IMR-90 (cell line): ENCODE measurements around the gene SMIM44. TPM values are rescaled to one million over a fixed set of nuclear protein-coding genes. Genes with fewer than 3 reads are reported as not detected.

Source experiments
- ATAC-seq: fragments of 200-7000 bp; cut with Tn5 transposase; 2 replicates; pipeline ENCODE4 v1.9.1; 2020; ENCODE audit warnings: low read depth, mild to moderate bottlenecking, moderate library complexity
- BruUV-seq: library from RNA; stranded (reverse); fragments of 400-500 nt; replicated peaks from 2 replicates; lab custom pipeline; 2021; lab: Mats Ljungman, UMichigan
- CTCF ChIA-PET: fragments of 300-600 bp; formaldehyde crosslinking; extraction: SDS; loops from one replicate; lab custom pipeline; 2021; ENCODE audit warnings: antibody characterized with exemption; lab: Yijun Ruan, JAX
- POLR2A ChIA-PET: fragments of 300-600 bp; sonication (Branson Sonifier 250); formaldehyde crosslinking; loops from one replicate; lab custom pipeline; 2022; ENCODE audit warnings: antibody characterized with exemption; ENCODE audit not compliant: unreplicated experiment; lab: Charles Lee
- DNase-seq: peaks from one replicate; pipeline ENCODE4 v3.0.0; 2013
- H2AFZ ChIP-seq: replicated peaks from 2 replicates; pipeline ENCODE3; 2013; ENCODE audit warnings: low read length, mild to moderate bottlenecking; ENCODE audit not compliant: poor library complexity
- H2AK5ac ChIP-seq: 2 replicates; pipeline ENCODE4 v1.6.1; 2013; ENCODE audit warnings: low read depth, low read length, inconsistent platforms
- H2AK9ac ChIP-seq: replicated peaks from 2 replicates; pipeline ENCODE3; 2013; ENCODE audit warnings: mild to moderate bottlenecking, low read depth, low read length, moderate library complexity; ENCODE audit not compliant: poor library complexity
- H2BK120ac ChIP-seq: 2 replicates; pipeline ENCODE4 v1.6.1; 2013; ENCODE audit warnings: low read depth, low read length, inconsistent platforms
- H2BK15ac ChIP-seq: 3 replicates; pipeline ENCODE4 v1.6.1; 2013; ENCODE audit warnings: low read depth, low read length, inconsistent platforms
- H2BK20ac ChIP-seq: 2 replicates; pipeline ENCODE4 v1.6.1; 2013; ENCODE audit warnings: low read depth, mild to moderate bottlenecking, inconsistent platforms, low read length, moderate library complexity
- H2BK5ac ChIP-seq: 2 replicates; pipeline ENCODE4 v1.6.1; 2013; ENCODE audit warnings: mild to moderate bottlenecking, low read depth, low read length, inconsistent platforms; ENCODE audit not compliant: poor library complexity, severe bottlenecking
- H3K14ac ChIP-seq: replicated peaks from 2 replicates; pipeline ENCODE4 v1.6.1; 2013; ENCODE audit warnings: low read depth, low read length, inconsistent platforms
- H3K18ac ChIP-seq: 2 replicates; pipeline ENCODE4 v1.6.1; 2013; ENCODE audit warnings: low read depth, low read length, control low read depth
- H3K23ac ChIP-seq: 2 replicates; pipeline ENCODE4 v1.6.1; 2013; ENCODE audit warnings: low read depth, low read length, inconsistent platforms
- H3K27ac ChIP-seq: 2 replicates; pipeline ENCODE4 v1.5.1; 2013; ENCODE audit warnings: mild to moderate bottlenecking, control low read depth, low read length; ENCODE audit not compliant: insufficient read depth
- H3K27me3 ChIP-seq: 2 replicates; pipeline ENCODE4 v1.6.1; 2013; ENCODE audit warnings: low read length; ENCODE audit not compliant: control insufficient read depth, insufficient read depth
- H3K36me3 ChIP-seq: 2 replicates; pipeline ENCODE4 v1.6.1; 2013; ENCODE audit warnings: low read length, mixed read lengths; ENCODE audit not compliant: control insufficient read depth, insufficient read depth
- H3K4ac ChIP-seq: 2 replicates; pipeline ENCODE4 v1.6.1; 2013; ENCODE audit warnings: low read depth, low read length, inconsistent platforms
- H3K4me1 ChIP-seq: 2 replicates; pipeline ENCODE4 v1.6.1; 2013; ENCODE audit warnings: low read length, mixed read lengths; ENCODE audit not compliant: control insufficient read depth, insufficient read depth
- H3K4me2 ChIP-seq: 2 replicates; pipeline ENCODE4 v1.6.1; 2013; ENCODE audit warnings: low read depth, mild to moderate bottlenecking, control low read depth, low read length, moderate library complexity
- H3K4me3 ChIP-seq: 2 replicates; pipeline ENCODE4 v1.5.1; 2013; ENCODE audit warnings: low read depth, mild to moderate bottlenecking, control low read depth, low read length, moderate library complexity; ENCODE audit not compliant: insufficient read depth
- H3K56ac ChIP-seq: 2 replicates; pipeline ENCODE4 v1.6.1; 2013; ENCODE audit warnings: low read length, inconsistent platforms; ENCODE audit not compliant: insufficient read depth; ENCODE audit errors: extremely low read depth
- H3K79me1 ChIP-seq, 2 experiments: 2 replicates each; pipeline ENCODE4 v1.6.1; 2013; ENCODE audit warnings: low read length in 2 of 2, inconsistent platforms in 1 of 2, low read depth in 1 of 2
- H3K9ac ChIP-seq: 2 replicates; pipeline ENCODE4 v1.6.1; 2013; ENCODE audit warnings: low read depth, low read length, control low read depth
- H3K9me1 ChIP-seq: 2 replicates; pipeline ENCODE4 v1.6.1; 2013; ENCODE audit warnings: low read length, inconsistent platforms; ENCODE audit not compliant: insufficient read depth
- H3K9me3 ChIP-seq: 2 replicates; pipeline ENCODE4 v1.6.1; 2013; ENCODE audit warnings: low read length; ENCODE audit not compliant: control insufficient read depth, insufficient read depth
- H4K20me1 ChIP-seq: 2 replicates; pipeline ENCODE4 v1.6.1; 2013; ENCODE audit warnings: low read length, inconsistent platforms; ENCODE audit not compliant: insufficient read depth
- H4K5ac ChIP-seq: 2 replicates; pipeline ENCODE4 v1.6.1; 2013; ENCODE audit warnings: mild to moderate bottlenecking, low read depth, low read length, control low read depth
- H4K8ac ChIP-seq, 2 experiments: 2 replicates each; pipeline ENCODE4 v1.6.1; 2013; ENCODE audit warnings: low read depth in 2 of 2, low read length in 2 of 2, control low read depth in 1 of 2, inconsistent platforms in 1 of 2
- H4K91ac ChIP-seq: 2 replicates; pipeline ENCODE4 v1.6.1; 2013; ENCODE audit warnings: low read depth, low read length, inconsistent platforms; ENCODE audit not compliant: insufficient read depth
- BHLHE40 ChIP-seq: fragments of 150-350 bp; IDR thresholded peaks from 2 replicates; pipeline ENCODE4 v1.6.1; 2016; ENCODE audit warnings: mild to moderate bottlenecking, low read depth, low read length
- CEBPB ChIP-seq: IDR thresholded peaks from 2 replicates; pipeline ENCODE4 v1.6.1; 2012; ENCODE audit warnings: low read depth, low read length, improper control_type of control experiment
- CHD1 ChIP-seq: IDR thresholded peaks from 2 replicates; pipeline ENCODE4 v1.6.1; 2012; ENCODE audit warnings: low read depth, low read length, improper control_type of control experiment
- CTCF ChIP-seq: conservative IDR thresholded peaks from 2 replicates; pipeline ENCODE4 v1.5.1; 2012; ENCODE audit warnings: mild to moderate bottlenecking, low read depth, low read length, improper control_type of control experiment
- ELK1 ChIP-seq: fragments of 150-350 bp; IDR thresholded peaks from 2 replicates; pipeline ENCODE4 v1.6.1; 2016; ENCODE audit warnings: low read depth, mild to moderate bottlenecking, low read length, moderate library complexity, borderline replicate concordance
- FOS ChIP-seq: fragments of 150-350 bp; IDR thresholded peaks from 2 replicates; pipeline ENCODE4 v1.6.1; 2016; ENCODE audit warnings: low read depth, low read length
- MAZ ChIP-seq: IDR thresholded peaks from 2 replicates; pipeline ENCODE4 v1.6.1; 2012; ENCODE audit warnings: low read depth, mild to moderate bottlenecking, low read length, improper control_type of control experiment, moderate library complexity, borderline replicate concordance
- MXI1 ChIP-seq: IDR thresholded peaks from 2 replicates; pipeline ENCODE4 v1.6.1; 2012; ENCODE audit warnings: low read depth, mild to moderate bottlenecking, low read length, moderate library complexity, borderline replicate concordance
- NFE2L2 ChIP-seq: fragments of 150-350 bp; IDR thresholded peaks from 2 replicates; pipeline ENCODE4 v1.6.1; 2016; ENCODE audit warnings: low read depth, mild to moderate bottlenecking, low read length
- POLR2A ChIP-seq: IDR thresholded peaks from 2 replicates; pipeline ENCODE4 v1.6.1; 2012; ENCODE audit warnings: mild to moderate bottlenecking, low read depth, low read length
- RAD21 ChIP-seq: IDR thresholded peaks from 2 replicates; pipeline ENCODE4 v1.6.1; 2012; ENCODE audit warnings: low read length, improper control_type of control experiment
- RFX5 ChIP-seq: IDR thresholded peaks from 2 replicates; pipeline ENCODE4 v1.8.0; 2012; ENCODE audit warnings: low read depth, mild to moderate bottlenecking, low read length, moderate library complexity
- SMC3 ChIP-seq: fragments of 150-350 bp; IDR thresholded peaks from 2 replicates; pipeline ENCODE4 v1.6.1; 2016; ENCODE audit warnings: low read depth, mild to moderate bottlenecking, antibody characterized with exemption, low read length, moderate library complexity
- USF2 ChIP-seq: fragments of 150-350 bp; IDR thresholded peaks from 2 replicates; pipeline ENCODE4 v1.6.1; 2017; ENCODE audit warnings: mild to moderate bottlenecking, antibody characterized with exemption, low read length, low read depth
- WGBS, 2 experiments: methylation state at CpG; one replicate each; pipeline versions ENCODE4 v1.1.5 to v1.1.7; 2013; ENCODE audit warnings: missing lambda C conversion rate in 2 of 2; ENCODE audit not compliant: insufficient read length in 1 of 2; ENCODE audit errors: extremely low coverage in 2 of 2; 5-methylcytosine and 5-hydroxymethylcytosine counted together
- dilution Hi-C: fragments of 300-500 bp; cut with HindIII; formaldehyde crosslinking; loops from one replicate; pipeline ENCODE4 v1.14.3; 2018; ENCODE audit warnings: low sequenced_read_pairs; ENCODE audit not compliant: unreplicated experiment
- in situ Hi-C: fragments of 300-500 bp; cut with MboI; formaldehyde crosslinking; loops from 3 replicates; pipeline ENCODE4 v1.14.3; 2019; ENCODE audit warnings: low sequenced_read_pairs, inconsistent platforms, mixed read lengths
- intact Hi-C: fragments of 100-400 bp; cut with micrococcal nuclease; formaldehyde crosslinking; loops from 2 replicates; pipeline ENCODE4 v1.10.0; 2022
- polyA plus RNA-seq, 3 experiments: library from polyadenylated mRNA; depleted of rRNA; stranded (reverse); fragments of >200 nt; gene quantifications; 2 replicates each; pipeline ENCODE4 v1.2.3, GENCODE V29; 2012; ENCODE audit warnings: low replicate concordance in 1 of 3
- total RNA-seq: library from RNA; depleted of rRNA; stranded (reverse); fragments of >200 nt; gene quantifications from 2 replicates; pipeline ENCODE4 v1.2.3, GENCODE V29; 2012

Gene SMIM44
- total and polyA plus RNA-seq, 2 of the 4 experiments (the other 2 are of a cell fraction): not detected

GRCh38 chr19:3471954-3472655 lies 11.1 kb downstream of the SMIM44 start:
- Histone ChIP-seq H2AK5ac (peak overlapping the region; percentile 85; the same call in 1 of the 2 replicates), H2BK20ac (no peak overlapping the region), H3K4me1 (no peaks in the 10 kb centered on the region), H3K27me3 (peaks cover 12% of the 10 kb centered on the region), H3K9me1 (no peaks in the 10 kb centered on the region), H2BK5ac (no peak overlapping the region), H3K79me1 (peaks cover 0 to 4% of the 10 kb centered on the region in 2 experiments; a peak in 2 of 4 replicates), H4K20me1 (peaks cover 4% of the 10 kb centered on the region), H3K27ac (no peak overlapping the region), H3K56ac (no peak overlapping the region), H2AFZ (peak overlapping the region; percentile 66), H2AK9ac (peak overlapping the region; percentile 85), H3K23ac (no peak overlapping the region), H4K91ac (no peak overlapping the region), H3K4ac (no peak overlapping the region), H3K36me3 (peaks cover 4% of the 10 kb centered on the region), H3K18ac (no peak overlapping the region), H3K4me3 (no peak overlapping the region), H3K4me2 (no peak overlapping the region), H3K9ac (no peak overlapping the region), H4K5ac (no peak overlapping the region), H2BK120ac (no peak overlapping the region), H3K14ac (no peak overlapping the region), H4K8ac (no peak overlapping the region), H3K9me3 (no peaks in the 10 kb centered on the region; the same call in 1 of the 2 replicates), H2BK15ac (no peak overlapping the region)
- no TSS peak for BruUV-seq
- DNase-seq: no peak
- TF ChIP-seq RFX5: no peak
- TF ChIP-seq MAZ: peak; percentile 79; the same call in 1 of the 2 replicates
- TF ChIP-seq NFE2L2: no peak
- peak; percentile 58 for TF ChIP-seq SMC3
- TF ChIP-seq RAD21: peak; percentile 74
- no peak for TF ChIP-seq CHD1
- no peak for TF ChIP-seq POLR2A
- no peak for TF ChIP-seq MXI1
- TF ChIP-seq ELK1: no peak
- TF ChIP-seq USF2: no peak
- TF ChIP-seq BHLHE40: no peak
- no peak for TF ChIP-seq CEBPB
- TF ChIP-seq FOS: no peak
- TF ChIP-seq CTCF: peak; percentile 69
- ChIA-PET CTCF (interaction anchor here (0.6 to 1.1 kb wide), 6 partner anchors 55 to 158 kb away, joined by 3 to 5 read pairs (median 4); no protein-coding TSS in a partner anchor), POLR2A (no interaction called here)
- in situ Hi-C loops: loop anchor here (5.0 kb wide), 1 partner anchor 145 kb away; no protein-coding TSS in a partner anchor
- 25% methylated on average over 4 of the region's 24 CpGs; no CpG with 5 or more reads in 1 of the 2 experiments for WGBS, 2 experiments
- dilution Hi-C loops: no loop called here
- ATAC-seq: peak; percentile 40; the same call in 1 of the 2 replicates
- intact Hi-C loops: loop anchor here (5.0 kb wide), 1 partner anchor 165 kb away; no protein-coding TSS in a partner anchor
